ENCODE data around the gene ARHGAP24.

ARHGAP24 gene

GRCh38 chr4:85474818-85475630, at the start of gene ARHGAP24:
Gene ARHGAP24, plus strand, starts transcription at chr4:85475150.
- no peak for DNase-seq (ENCODE audit: low read depth)

- DNase-seq (ENCODE audit: low read depth): no peak
These were observed 48.6 kb upstream of the ARHGAP24 start for GRCh38 chr4:85426366-85426765.

- no peak for DNase-seq (ENCODE audit: low read depth)
These were observed 47.8 kb upstream of the ARHGAP24 start for GRCh38 chr4:85427123-85427522.

- no peak for DNase-seq (ENCODE audit: low read depth)
These were observed 44.7 kb upstream of the ARHGAP24 start for GRCh38 chr4:85430226-85430625.

GRCh38 chr4:85430697-85431096, 44.3 kb upstream of the ARHGAP24 start:
- DNase-seq (ENCODE audit: low read depth): no peak

- no peak for DNase-seq (ENCODE audit: low read depth)
These were observed 43.8 kb upstream of the ARHGAP24 start for GRCh38 chr4:85431156-85431555.

GRCh38 chr4:85431881-85432485, 43.0 kb upstream of the ARHGAP24 start:
- no peak for DNase-seq (ENCODE audit: low read depth)

- no peak for DNase-seq (ENCODE audit: low read depth)
These were observed 29.8 kb upstream of the ARHGAP24 start for GRCh38 chr4:85445050-85445639.

- DNase-seq (ENCODE audit: low read depth): no peak
These were observed 28.6 kb upstream of the ARHGAP24 start for GRCh38 chr4:85446141-85446861.

- DNase-seq (ENCODE audit: low read depth): no peak
These were observed 25.8 kb upstream of the ARHGAP24 start for GRCh38 chr4:85448906-85449890.

- DNase-seq (ENCODE audit: low read depth): no peak
These were observed 22.8 kb upstream of the ARHGAP24 start for GRCh38 chr4:85452058-85452731.

- DNase-seq (ENCODE audit: low read depth): no peak
These were observed 19.0 kb upstream of the ARHGAP24 start for GRCh38 chr4:85455942-85456341.

GRCh38 chr4:85457752-85458467, 17.0 kb upstream of the ARHGAP24 start:
- no peak for DNase-seq (ENCODE audit: low read depth)

- no peak for DNase-seq (ENCODE audit: low read depth)
These were observed 15.2 kb upstream of the ARHGAP24 start for GRCh38 chr4:85459736-85460135.

GRCh38 chr4:85474356-85474755, 594 bp upstream of the ARHGAP24 start:
- DNase-seq (ENCODE audit: low read depth): no peak

- DNase-seq (ENCODE audit: low read depth): no peak
These were observed 782 bp downstream of the ARHGAP24 start for GRCh38 chr4:85475631-85476233.

- DNase-seq (ENCODE audit: low read depth): no peak
These were observed 1.4 kb downstream of the ARHGAP24 start for GRCh38 chr4:85476381-85476780.

- no peak for DNase-seq (ENCODE audit: low read depth)
These were observed 2.6 kb downstream of the ARHGAP24 start for GRCh38 chr4:85477534-85477933.

GRCh38 chr4:85478576-85478975, 3.6 kb downstream of the ARHGAP24 start:
- no peak for DNase-seq (ENCODE audit: low read depth)

All from stimulated activated CD8-positive, alpha-beta memory T cell treated with anti-CD3 and anti-CD28 coated beads, Interleukin-12 subunit alpha, Interleukin-12 subunit beta, amount 100 ng/mL, for 1 hour (primary cell).